ENCODE data around the gene ZNF318. TPM values are rescaled to one million over a fixed set of nuclear protein-coding genes. Genes with fewer than 3 reads are reported as not detected.

Gene ZNF318
- total and polyA plus RNA-seq, 10 of the 15 experiments (the other 5 are each of a cell fraction or from before 2014, with no cell fraction given): 3.4 to 79.8 (median 13.7) TPM

DNA sequence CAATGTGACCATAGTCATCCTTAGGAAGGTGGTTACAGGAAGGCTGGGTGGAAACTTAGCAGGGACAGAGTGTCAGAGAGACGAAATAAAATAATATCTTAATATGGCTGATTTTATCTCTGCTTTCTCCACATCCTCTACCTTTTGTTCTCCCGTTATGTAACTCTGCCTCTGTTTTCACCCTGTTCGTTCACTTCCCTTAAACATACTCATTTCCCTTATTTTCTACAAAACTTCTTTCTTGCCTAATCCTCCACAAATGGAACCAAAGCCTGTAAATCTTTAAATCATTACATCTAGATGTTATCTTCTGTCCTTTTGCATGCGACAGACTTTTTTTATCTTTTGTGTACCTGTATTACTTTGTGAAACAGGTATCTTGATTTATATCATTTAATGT, 37.6 kb downstream of the ZNF318 start:
- Histone ChIP-seq H3K27me3 (replicated peaks in 1 of 2; ENCODE audit: control insufficient read depth in 2 of 2, insufficient read depth in 2 of 2, low read length in 1 of 2) (no peaks in the 10 kb centered on the region), H3K4me3 (no peak overlapping the region), H3K9ac (ENCODE audit: control insufficient read depth, insufficient read depth, low read length) (no peak overlapping the region), H3K4me1 (ENCODE audit: control insufficient read depth, insufficient read depth, low read length) (peaks cover under 1% of the 10 kb centered on the region; the same call in 1 of the 2 replicates), H3K36me3 (ENCODE audit: control insufficient read depth in 2 of 2, insufficient read depth in 2 of 2, low read length in 1 of 2) (peaks cover 0 to 14% of the 10 kb centered on the region in 2 experiments; a peak in 3 of 4 replicates), H3K4me2 (ENCODE audit: control insufficient read depth, insufficient read depth) (no peak overlapping the region), H2AFZ (ENCODE audit: control insufficient read depth, low read depth, low read length) (no peak overlapping the region), H3K27ac (ENCODE audit: control insufficient read depth, insufficient read depth) (no peak overlapping the region), H3K79me2 (ENCODE audit: control insufficient read depth, insufficient read depth, low read length) (no peaks in the 10 kb centered on the region), H3K9me3 (replicated peaks; ENCODE audit: control insufficient read depth, insufficient read depth, low read length) (no peaks in the 10 kb centered on the region), H4K20me1 (ENCODE audit: control insufficient read depth, insufficient read depth) (no peaks in the 10 kb centered on the region)
- BruUV-seq (replicated peaks): no TSS peak
- ChIA-PET POLR2A (no interaction called here), RAD21 (ENCODE audit: unreplicated experiment) (no interaction called here), SMC1A (ENCODE audit: uncharacterized antibody, unreplicated experiment) (no interaction called here), CTCF (no interaction called here)
- no peak for DNase-seq (ENCODE audit: low read depth, low spot score)
- no peak for ATAC-seq
- WGBS (ENCODE audit: insufficient coverage, insufficient replicate concordance, low lambda C conversion rate, missing lambda C conversion rate): 48% methylated on average over 4 of the region's 4 CpGs
- FAIRE-seq: no peak
- intact Hi-C loops (cut with micrococcal nuclease; ENCODE audit: unreplicated experiment) (no loop called here), in situ Hi-C loops (cut with MboI) (no loop called here)
- TF ChIP-seq MTA3 (IDR thresholded peaks at IDR 0.05; ENCODE audit: borderline replicate concordance, low read length): no peak
- TF ChIP-seq, protein P1, sequence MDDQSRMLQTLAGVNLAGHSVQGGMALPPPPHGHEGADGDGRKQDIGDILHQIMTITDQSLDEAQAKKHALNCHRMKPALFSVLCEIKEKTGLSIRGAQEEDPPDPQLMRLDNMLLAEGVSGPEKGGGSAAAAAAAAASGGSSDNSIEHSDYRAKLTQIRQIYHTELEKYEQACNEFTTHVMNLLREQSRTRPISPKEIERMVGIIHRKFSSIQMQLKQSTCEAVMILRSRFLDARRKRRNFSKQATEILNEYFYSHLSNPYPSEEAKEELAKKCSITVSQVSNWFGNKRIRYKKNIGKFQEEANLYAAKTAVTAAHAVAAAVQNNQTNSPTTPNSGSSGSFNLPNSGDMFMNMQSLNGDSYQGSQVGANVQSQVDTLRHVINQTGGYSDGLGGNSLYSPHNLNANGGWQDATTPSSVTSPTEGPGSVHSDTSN (IDR thresholded peaks at IDR 0.05; ENCODE audit: insufficient replicate concordance, low read depth, low read length): no peak

DNA sequence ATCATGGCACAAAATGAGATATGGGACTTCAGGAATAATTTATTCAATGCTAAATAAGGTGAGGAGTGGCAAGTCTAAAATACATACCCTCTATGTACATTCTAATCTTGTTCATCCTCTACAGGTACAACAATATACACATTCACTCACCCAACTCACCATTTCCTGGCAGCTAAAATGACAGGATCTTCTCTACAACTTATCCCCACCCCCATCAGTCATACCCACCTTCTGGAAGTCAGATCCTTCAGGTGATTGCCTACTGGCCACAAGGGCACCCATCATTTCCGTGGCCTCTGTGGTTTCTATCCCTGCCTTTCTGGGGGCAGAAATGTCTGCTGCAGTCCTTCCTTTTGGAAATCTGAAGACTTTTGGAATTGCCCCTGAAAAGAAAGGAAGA, 38.0 kb downstream of the ZNF318 start:
- FAIRE-seq (no peak), DNase-seq (ENCODE audit: low read depth, low spot score) (no peak), ATAC-seq (no peak)
- no peak overlapping the region for H3K27ac ChIP-seq (ENCODE audit: control insufficient read depth, insufficient read depth)
- H3K4me3 ChIP-seq: no peak overlapping the region
- CTCF ChIA-PET: no interaction called here
- in situ Hi-C loops (cut with MboI): no loop called here
- intact Hi-C loops (cut with micrococcal nuclease; ENCODE audit: unreplicated experiment): no loop called here
- no peaks in the 10 kb centered on the region for H3K27me3 ChIP-seq (replicated peaks in 1 of 2; ENCODE audit: control insufficient read depth in 2 of 2, insufficient read depth in 2 of 2, low read length in 1 of 2)
- TF ChIP-seq, protein P1 (IDR thresholded peaks at IDR 0.05; ENCODE audit: insufficient replicate concordance, low read depth, low read length): no peak
- no peak for TF ChIP-seq KLF5 (IDR thresholded peaks at IDR 0.05; ENCODE audit: partially characterized antibody)
- SMC1A ChIA-PET (ENCODE audit: uncharacterized antibody, unreplicated experiment): interaction anchor here (1.2 kb wide), 1 partner anchor 17 kb away, joined by 3 read pairs; no protein-coding TSS in a partner anchor
- no TSS peak for BruUV-seq (replicated peaks)
- H3K9ac ChIP-seq (ENCODE audit: control insufficient read depth, insufficient read depth, low read length): no peak overlapping the region
- no peak overlapping the region for H2AFZ ChIP-seq (ENCODE audit: control insufficient read depth, low read depth, low read length)
- no peaks in the 10 kb centered on the region for H4K20me1 ChIP-seq (ENCODE audit: control insufficient read depth, insufficient read depth)
- POLR2A ChIA-PET: interaction anchor here (0.8 kb wide), 1 partner anchor 13 kb away, joined by 3 read pairs; no protein-coding TSS in a partner anchor
- RAD21 ChIA-PET (ENCODE audit: unreplicated experiment): no interaction called here
- H3K4me2 ChIP-seq (ENCODE audit: control insufficient read depth, insufficient read depth): no peak overlapping the region
- no peaks in the 10 kb centered on the region for H3K9me3 ChIP-seq (replicated peaks; ENCODE audit: control insufficient read depth, insufficient read depth, low read length)
- no peaks in the 10 kb centered on the region for H3K79me2 ChIP-seq (ENCODE audit: control insufficient read depth, insufficient read depth, low read length)
- WGBS (ENCODE audit: insufficient coverage, insufficient replicate concordance, low lambda C conversion rate, missing lambda C conversion rate): 42% methylated on average over 1 of the region's 1 CpG
- no peaks in the 10 kb centered on the region for H3K4me1 ChIP-seq (ENCODE audit: control insufficient read depth, insufficient read depth, low read length)
- peaks cover 0 to 12% of the 10 kb centered on the region in 2 experiments; a peak in 3 of 4 replicates for H3K36me3 ChIP-seq (ENCODE audit: control insufficient read depth in 2 of 2, insufficient read depth in 2 of 2, low read length in 1 of 2)
